Measurements from ENCODE around the gene NFATC2IP. TPM values are rescaled to one million over a fixed set of nuclear protein-coding genes. Genes with fewer than 3 reads are reported as not detected.

Gene NFATC2IP
- total and polyA plus RNA-seq, 2 experiments from 2014 or later, result 11.4 to 16.8 TPM

DNA sequence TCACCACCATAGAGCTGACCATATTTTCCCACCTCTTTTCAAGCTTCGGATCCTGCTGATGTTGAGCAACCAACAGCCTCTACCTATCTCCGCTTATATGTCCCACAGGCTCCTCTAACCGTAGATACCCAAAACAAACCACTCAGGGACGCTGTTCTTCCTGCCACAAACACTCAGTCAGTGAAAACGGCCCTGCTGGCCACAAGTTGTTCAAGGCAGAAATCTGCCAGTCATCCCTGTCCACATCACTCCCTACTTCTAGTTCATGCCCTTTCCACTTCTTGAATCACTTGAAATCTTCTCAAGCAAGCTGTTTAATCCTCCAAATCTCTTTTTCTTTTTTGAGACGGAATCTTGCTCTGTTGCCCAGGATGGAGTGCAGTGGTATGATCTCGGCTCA is 33.6 kb upstream of the NFATC2IP start:
- WGBS, 2 experiments (ENCODE audit: low coverage in 1 of 2, low lambda C conversion rate in 2 of 2, missing lambda C conversion rate in 2 of 2), result 98 to 100% methylated on average over 7 of the region's 7 CpGs
- Histone ChIP-seq H3K27ac (no peak overlapping the region), H3K4me3 (no peak overlapping the region), H3K27me3 (replicated peaks; ENCODE audit: insufficient read depth) (no peaks in the 10 kb centered on the region), H3K9ac (no peak overlapping the region), H3K36me3 (ENCODE audit: low read depth) (no peaks in the 10 kb centered on the region), H2AFZ (no peak overlapping the region), H3K9me2 (ENCODE audit: insufficient read depth) (no peaks in the 10 kb centered on the region), H3K4me1 (ENCODE audit: insufficient read depth) (no peaks in the 10 kb centered on the region), H3K4me2 (ENCODE audit: unreplicated experiment) (no peak overlapping the region), H4K20me1 (ENCODE audit: insufficient read depth) (no peaks in the 10 kb centered on the region), H3K79me2 (ENCODE audit: insufficient read depth) (no peaks in the 10 kb centered on the region), H3F3A (ENCODE audit: insufficient read depth) (peaks cover 11% of the 10 kb centered on the region; the same call in 1 of the 2 replicates), H3K9me3 (ENCODE audit: low read depth) (no peaks in the 10 kb centered on the region)
- in situ Hi-C loops (cut with MboI), result no loop called here
- TF ChIP-seq EZH2phosphoT487 (IDR thresholded peaks at IDR 0.05; ENCODE audit: insufficient read depth, low read depth) (no peak), EZH2 (IDR thresholded peaks at IDR 0.05; ENCODE audit: insufficient read depth, poor library complexity, severe bottlenecking) (no peak)
- no peak for DNase-seq

- no peaks in the 10 kb centered on the region for H3K27me3 ChIP-seq (replicated peaks; ENCODE audit: insufficient read depth)
- no peaks in the 10 kb centered on the region for H3K9me3 ChIP-seq (ENCODE audit: low read depth)
- no peaks in the 10 kb centered on the region for H3K79me2 ChIP-seq (ENCODE audit: insufficient read depth)
- 97 to 98% methylated on average over 3 of the region's 3 CpGs for WGBS, 2 experiments (ENCODE audit: low coverage in 1 of 2, low lambda C conversion rate in 2 of 2, missing lambda C conversion rate in 2 of 2)
- TF ChIP-seq EZH2phosphoT487 (IDR thresholded peaks at IDR 0.05; ENCODE audit: insufficient read depth, low read depth) (no peak), EZH2 (IDR thresholded peaks at IDR 0.05; ENCODE audit: insufficient read depth, poor library complexity, severe bottlenecking) (no peak)
- H3K36me3 ChIP-seq (ENCODE audit: low read depth), result no peaks in the 10 kb centered on the region
- no peaks in the 10 kb centered on the region for H4K20me1 ChIP-seq (ENCODE audit: insufficient read depth)
- no peak overlapping the region for H3K4me3 ChIP-seq
- H3F3A ChIP-seq (ENCODE audit: insufficient read depth), result peaks cover 11% of the 10 kb centered on the region; the same call in 1 of the 2 replicates
- H2AFZ ChIP-seq, result no peak overlapping the region
- H3K4me2 ChIP-seq (ENCODE audit: unreplicated experiment), result no peak overlapping the region
- no peak overlapping the region for H3K27ac ChIP-seq
- no peak overlapping the region for H3K9ac ChIP-seq
- in situ Hi-C loops (cut with MboI), result no loop called here
- H3K4me1 ChIP-seq (ENCODE audit: insufficient read depth), result no peaks in the 10 kb centered on the region
- DNase-seq, result no peak
- H3K9me2 ChIP-seq (ENCODE audit: insufficient read depth), result no peaks in the 10 kb centered on the region
Measured at GRCh38 chr16:28918698-28919097, 32.0 kb upstream of the NFATC2IP start.

GRCh38 chr16:28923231-28923587 is 27.5 kb upstream of the NFATC2IP start:
- Histone ChIP-seq H3K4me3 (no peak overlapping the region), H3K27ac (no peak overlapping the region), H2AFZ (no peak overlapping the region), H3K9me3 (ENCODE audit: low read depth) (no peaks in the 10 kb centered on the region), H4K20me1 (ENCODE audit: insufficient read depth) (no peaks in the 10 kb centered on the region), H3K9ac (no peak overlapping the region), H3K9me2 (ENCODE audit: insufficient read depth) (no peaks in the 10 kb centered on the region), H3K4me2 (ENCODE audit: unreplicated experiment) (no peak overlapping the region), H3K36me3 (ENCODE audit: low read depth) (no peaks in the 10 kb centered on the region), H3K4me1 (ENCODE audit: insufficient read depth) (no peaks in the 10 kb centered on the region), H3K27me3 (replicated peaks; ENCODE audit: insufficient read depth) (no peaks in the 10 kb centered on the region), H3F3A (ENCODE audit: insufficient read depth) (peaks cover 8% of the 10 kb centered on the region; the same call in 1 of the 2 replicates), H3K79me2 (ENCODE audit: insufficient read depth) (no peaks in the 10 kb centered on the region)
- 85 to 90% methylated on average over 3 of the region's 3 CpGs for WGBS, 2 experiments (ENCODE audit: low coverage in 1 of 2, low lambda C conversion rate in 2 of 2, missing lambda C conversion rate in 2 of 2)
- no peak for DNase-seq
- no peak for TF ChIP-seq EZH2phosphoT487 (IDR thresholded peaks at IDR 0.05; ENCODE audit: insufficient read depth, low read depth)
- TF ChIP-seq EZH2 (IDR thresholded peaks at IDR 0.05; ENCODE audit: insufficient read depth, poor library complexity, severe bottlenecking), result no peak
- in situ Hi-C loops (cut with MboI), result no loop called here

DNA sequence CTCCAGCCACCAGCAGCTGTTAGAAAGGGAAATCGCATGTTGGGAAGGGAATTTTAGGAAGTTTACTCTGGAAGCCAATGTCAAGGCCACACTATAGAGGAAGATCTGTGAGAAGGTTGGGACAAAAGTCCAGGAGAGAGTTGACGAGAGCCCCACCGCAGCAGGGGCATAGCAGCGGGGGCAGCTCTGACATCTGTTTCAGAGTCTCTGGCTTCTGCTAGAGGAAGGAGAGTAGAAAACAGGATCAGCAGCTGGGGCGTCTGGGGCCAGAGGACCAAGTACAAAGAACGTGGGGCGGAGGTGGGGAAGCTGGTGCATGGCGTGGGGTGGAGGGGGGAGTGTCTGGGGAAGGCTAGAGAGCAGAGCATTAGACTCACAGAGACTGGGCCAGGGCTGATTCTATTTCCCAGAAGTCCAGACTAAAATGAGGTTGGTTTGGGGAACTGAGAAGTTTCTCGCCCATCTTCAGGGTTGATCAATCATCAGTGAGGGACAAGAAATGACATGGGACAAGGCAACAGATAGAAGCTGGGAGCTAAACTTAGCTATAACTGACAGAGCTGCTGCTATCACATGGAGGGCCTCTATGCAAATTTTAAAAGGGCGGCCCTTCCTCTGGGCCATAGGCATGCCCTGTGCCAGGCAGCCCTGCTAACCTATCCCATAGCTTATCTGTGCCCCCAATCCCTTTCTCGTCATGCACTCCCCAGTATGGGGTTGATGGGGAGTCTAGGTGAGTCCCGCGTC is 26.9 kb upstream of the NFATC2IP start:
- no peaks in the 10 kb centered on the region for H3K9me3 ChIP-seq (ENCODE audit: low read depth)
- no peaks in the 10 kb centered on the region for H4K20me1 ChIP-seq (ENCODE audit: insufficient read depth)
- H3K4me1 ChIP-seq (ENCODE audit: insufficient read depth), result no peaks in the 10 kb centered on the region
- in situ Hi-C loops (cut with MboI), result no loop called here
- no peaks in the 10 kb centered on the region for H3K36me3 ChIP-seq (ENCODE audit: low read depth)
- no peak overlapping the region for H3K27ac ChIP-seq
- H3K79me2 ChIP-seq (ENCODE audit: insufficient read depth), result no peaks in the 10 kb centered on the region
- TF ChIP-seq EZH2phosphoT487 (IDR thresholded peaks at IDR 0.05; ENCODE audit: insufficient read depth, low read depth) (no peak), EZH2 (IDR thresholded peaks at IDR 0.05; ENCODE audit: insufficient read depth, poor library complexity, severe bottlenecking) (no peak)
- no peaks in the 10 kb centered on the region for H3K27me3 ChIP-seq (replicated peaks; ENCODE audit: insufficient read depth)
- H3K9ac ChIP-seq, result no peak overlapping the region
- peak overlapping the region; percentile 85; the same call in 1 of the 2 replicates for H3K4me3 ChIP-seq
- WGBS, 2 experiments (ENCODE audit: low coverage in 1 of 2, low lambda C conversion rate in 2 of 2, missing lambda C conversion rate in 2 of 2), result 68 to 72% methylated on average over 9 to 13 of the region's 13 CpGs
- no peaks in the 10 kb centered on the region for H3K9me2 ChIP-seq (ENCODE audit: insufficient read depth)
- H2AFZ ChIP-seq, result no peak overlapping the region
- H3K4me2 ChIP-seq (ENCODE audit: unreplicated experiment), result peak overlapping the region; percentile 55
- no peak for DNase-seq
- H3F3A ChIP-seq (ENCODE audit: insufficient read depth), result peaks cover 8% of the 10 kb centered on the region; the same call in 1 of the 2 replicates

Measured in GM23248 (cell line).